ENCODE data around the gene AKNAD1. TPM values are rescaled to one million over a fixed set of nuclear protein-coding genes. Genes with fewer than 3 reads are reported as not detected.

The AKNAD1 gene, protein sequence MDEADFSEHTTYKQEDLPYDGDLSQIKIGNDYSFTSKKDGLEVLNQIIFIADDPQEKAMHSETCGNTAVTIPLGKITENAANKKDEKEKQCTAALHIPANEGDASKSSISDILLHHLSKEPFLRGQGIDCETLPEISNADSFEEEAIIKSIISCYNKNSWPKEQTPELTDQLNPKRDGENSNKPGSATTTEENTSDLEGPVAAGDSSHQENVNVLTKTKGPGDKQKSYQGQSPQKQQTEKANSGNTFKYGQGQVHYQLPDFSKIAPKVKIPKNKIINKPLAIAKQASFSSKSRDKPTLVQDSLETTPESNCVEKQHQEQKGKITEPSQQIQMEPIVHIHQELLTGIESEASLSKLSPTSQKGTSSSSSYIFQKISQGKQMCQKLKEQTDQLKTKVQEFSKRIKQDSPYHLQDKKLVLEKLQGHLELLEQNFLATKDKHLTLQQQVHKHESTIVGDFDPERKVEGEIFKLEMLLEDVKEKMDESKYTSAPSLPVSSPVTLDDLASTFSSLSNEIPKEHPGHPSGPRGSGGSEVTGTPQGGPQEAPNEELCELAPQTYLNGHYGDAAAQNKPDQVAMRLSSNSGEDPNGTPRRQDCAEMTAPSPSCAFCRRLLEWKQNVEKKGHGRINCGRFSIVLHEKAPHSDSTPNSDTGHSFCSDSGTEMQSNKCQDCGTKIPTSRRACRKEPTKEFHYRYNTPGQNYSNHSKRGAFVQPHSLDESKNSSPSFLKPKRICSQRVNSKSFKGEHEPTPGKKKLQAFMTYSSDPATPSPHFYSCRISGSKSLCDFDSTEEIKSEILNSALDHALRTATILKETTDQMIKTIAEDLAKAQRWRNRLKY
- total RNA-seq, result not detected in 2 replicates

DNA sequence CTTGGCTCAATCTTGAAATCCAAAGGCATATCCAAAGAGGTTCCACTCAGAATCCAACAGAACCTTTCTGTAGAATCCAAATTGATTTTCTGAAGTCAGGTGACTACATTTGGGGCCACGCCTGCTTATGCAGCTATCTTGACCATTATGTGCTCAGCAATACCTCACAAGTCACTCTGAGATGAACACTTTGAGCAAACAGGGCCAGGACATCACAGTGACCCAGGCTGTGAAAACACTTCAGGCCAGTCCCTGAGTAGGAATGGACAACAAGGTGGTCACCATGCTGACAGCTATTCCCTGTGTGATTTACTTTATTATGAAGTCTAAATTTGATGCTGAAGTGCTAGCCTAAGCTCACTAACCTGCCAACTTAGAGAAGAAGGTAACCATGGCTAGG, at the start of gene AKNAD1:
Gene AKNAD1 (minus strand): TSS at position 101 of the 400 bp plus-strand sequence. CDS start 4,430 bp downstream, outside the sequence.

Other genes starting within 250 kb of the AKNAD1 start
- 1.8 and 2.3 TPM in 2 replicates for gene HENMT1, start 196.0 kb downstream of the AKNAD1 start, total RNA-seq
- gene PRPF38B, start 164.8 kb downstream of the AKNAD1 start, total RNA-seq, result 8.8 and 11.6 TPM in 2 replicates
- under 0.01 TPM in 2 replicates for gene FNDC7, start 144.2 kb downstream of the AKNAD1 start, total RNA-seq
- gene STXBP3, start 110.4 kb downstream of the AKNAD1 start, total RNA-seq, result 50.9 and 54.6 TPM in 2 replicates
- 11.9 and 14.8 TPM in 2 replicates for gene GPSM2, start 19.9 kb upstream of the AKNAD1 start, total RNA-seq
- 31.4 and 38.8 TPM in 2 replicates for gene CLCC1, start 106.4 kb upstream of the AKNAD1 start, total RNA-seq
- gene WDR47, start 185.0 kb upstream of the AKNAD1 start, total RNA-seq, result 11.0 and 12.0 TPM in 2 replicates
- gene TAF13, start 218.9 kb upstream of the AKNAD1 start, total RNA-seq, result 87.9 and 127 TPM in 2 replicates
- 38.1 and 46.3 TPM in 2 replicates for gene TMEM167B, start 233.7 kb upstream of the AKNAD1 start, total RNA-seq

All from smooth muscle cell of bladder (primary cell).